ENCODE measurements around the gene AATK. TPM values are rescaled to one million over a fixed set of nuclear protein-coding genes. Genes with fewer than 3 reads are reported as not detected.
"Not testable (repeated sequence)": the region's sequence is repeated elsewhere in the genome, so short reads cannot be mapped to it uniquely, and the experiment has no call there.

Gene AATK
- total RNA-seq, 1 donor from 2014 or later: 440 TPM

DNA sequence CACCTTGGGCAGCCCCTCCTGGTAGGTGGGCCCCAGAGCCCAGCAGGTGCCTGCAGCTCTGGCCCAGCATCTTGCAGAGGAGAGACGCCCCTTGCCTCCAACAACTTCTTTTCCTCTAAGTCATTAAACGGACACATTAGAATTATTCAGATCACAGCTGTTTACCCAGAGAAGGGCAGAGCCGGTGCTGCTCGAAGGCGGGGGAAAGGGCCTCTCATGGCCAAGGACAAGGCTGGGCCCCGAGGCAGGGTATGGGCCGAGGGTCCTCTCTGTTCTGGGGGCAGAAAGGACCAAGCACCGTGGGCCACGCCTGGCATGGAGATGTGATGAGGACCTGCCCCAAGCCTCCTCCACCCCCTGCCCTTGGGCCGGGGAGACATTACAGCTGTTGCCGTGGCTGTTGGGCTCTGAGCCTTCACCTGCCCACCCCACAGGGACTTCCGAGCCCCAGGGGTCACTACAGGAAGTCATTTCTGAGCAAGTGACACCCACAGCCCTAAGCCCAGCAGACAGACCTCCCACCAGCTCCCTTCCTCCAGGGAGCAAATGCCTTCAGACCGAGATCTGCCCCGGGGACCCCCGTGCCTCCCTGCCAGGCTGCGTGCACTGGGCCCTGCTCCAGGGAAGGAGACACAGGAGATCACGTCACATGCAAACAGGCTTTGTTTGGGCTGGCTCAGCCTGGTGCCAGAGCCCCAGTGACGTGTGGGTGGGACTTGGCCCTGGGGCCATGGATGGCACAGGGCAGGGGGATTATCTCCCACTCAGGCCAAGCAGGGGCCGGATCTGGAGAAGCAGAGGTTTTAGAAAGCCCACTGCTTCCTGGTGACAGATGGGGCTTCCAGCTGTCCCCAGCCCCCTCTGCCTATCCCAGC lies 1.4 kb downstream of the AATK start:
- intact Hi-C loops (cut with DNase I): no loop called here
- DNase-seq (ENCODE audit: low spot score) (no peak), ATAC-seq (peak; percentile 65)

DNA sequence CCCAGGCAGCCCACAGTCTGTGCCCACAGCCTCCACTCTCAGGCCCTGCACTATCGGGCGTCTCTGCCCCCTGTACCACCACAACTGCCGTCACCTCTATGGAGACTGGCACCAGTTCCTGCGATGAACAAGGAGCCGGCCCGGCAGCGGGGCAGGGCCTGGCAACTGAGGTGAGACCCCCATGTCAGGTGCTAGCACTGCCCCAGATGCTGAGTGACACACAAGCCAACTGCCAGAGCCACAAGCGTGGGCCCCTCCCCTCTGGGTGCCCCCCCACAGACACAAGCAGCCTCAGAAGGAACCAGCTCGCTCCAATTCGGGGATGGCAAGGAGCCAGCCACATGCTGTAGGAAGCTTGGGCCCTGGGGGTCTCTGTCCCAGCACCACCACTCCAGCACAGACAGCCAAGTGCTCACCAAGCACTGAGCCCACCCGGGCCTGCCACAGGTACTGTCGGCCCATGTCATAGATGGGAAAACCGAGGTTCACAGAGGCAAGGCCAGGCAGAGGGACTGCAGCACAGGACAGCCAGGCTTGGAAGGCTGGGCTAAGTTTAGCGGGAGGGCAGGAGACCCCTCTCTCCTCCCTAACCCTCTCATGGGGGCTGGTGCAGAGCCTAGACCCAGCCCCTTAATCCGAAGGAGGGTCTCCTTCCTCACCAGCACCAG lies 2.2 kb downstream of the AATK start:
- no peak for DNase-seq (ENCODE audit: low spot score)
- intact Hi-C loops (cut with DNase I): no loop called here
- ATAC-seq: no peak

- DNase-seq (ENCODE audit: low spot score) (no peak), ATAC-seq (no peak)
- intact Hi-C loops (cut with DNase I): no loop called here
These were observed 2.8 kb downstream of the AATK start for GRCh38 chr17:81163051-81163695.

DNA sequence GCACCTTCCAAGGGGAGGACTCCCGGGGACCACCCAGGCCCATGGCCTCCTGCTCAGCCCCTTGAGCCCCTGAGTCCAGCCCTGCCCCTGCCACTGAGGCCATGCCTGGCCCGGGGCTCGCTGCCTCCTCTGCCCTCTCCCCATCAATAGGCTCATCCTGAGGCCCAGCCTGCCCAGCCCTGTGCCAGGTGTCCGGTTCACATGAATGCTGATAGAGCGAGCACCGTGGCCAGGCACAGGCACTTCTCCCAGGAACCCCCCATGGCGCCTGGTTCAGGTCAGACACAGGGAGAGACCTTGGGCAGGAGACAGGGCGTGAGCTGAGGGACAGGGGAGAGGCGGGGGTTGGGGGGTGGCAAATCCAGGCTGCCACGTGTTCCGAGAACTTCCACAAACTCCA lies 3.5 kb downstream of the AATK start:
- ATAC-seq: no peak
- no peak for DNase-seq (ENCODE audit: low spot score)

DNA sequence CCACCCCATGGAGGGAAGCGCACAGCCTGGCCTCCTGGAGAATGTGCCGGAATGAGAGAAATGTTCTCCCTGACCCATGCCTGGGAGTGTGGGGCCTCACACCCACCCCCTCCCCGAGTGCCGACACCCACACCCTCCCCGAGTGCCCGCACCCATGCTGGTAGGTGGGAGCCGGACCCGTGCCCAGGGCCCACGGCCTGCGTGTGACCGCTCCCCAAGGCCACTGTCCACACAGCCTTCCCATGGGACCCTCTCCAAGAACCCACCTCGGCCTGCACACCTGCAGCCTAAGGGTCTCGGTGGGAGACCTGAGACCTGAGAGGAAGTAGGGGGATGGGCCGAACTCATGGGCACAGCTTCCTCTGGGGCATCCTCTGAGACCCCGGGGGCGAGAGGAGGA lies 4.0 kb downstream of the AATK start:
- DNase-seq (ENCODE audit: low spot score): no peak
- no peak for ATAC-seq
- intact Hi-C loops (cut with DNase I): no loop called here

More for the DNA sequence above, 3.5 kb downstream of the AATK start:
- intact Hi-C loops (cut with DNase I): no loop called here

GRCh38 chr17:81161536-81161935 lies 4.5 kb downstream of the AATK start:
- intact Hi-C loops (cut with DNase I): no loop called here
- DNase-seq (ENCODE audit: low spot score) (no peak), ATAC-seq (no peak)

DNA sequence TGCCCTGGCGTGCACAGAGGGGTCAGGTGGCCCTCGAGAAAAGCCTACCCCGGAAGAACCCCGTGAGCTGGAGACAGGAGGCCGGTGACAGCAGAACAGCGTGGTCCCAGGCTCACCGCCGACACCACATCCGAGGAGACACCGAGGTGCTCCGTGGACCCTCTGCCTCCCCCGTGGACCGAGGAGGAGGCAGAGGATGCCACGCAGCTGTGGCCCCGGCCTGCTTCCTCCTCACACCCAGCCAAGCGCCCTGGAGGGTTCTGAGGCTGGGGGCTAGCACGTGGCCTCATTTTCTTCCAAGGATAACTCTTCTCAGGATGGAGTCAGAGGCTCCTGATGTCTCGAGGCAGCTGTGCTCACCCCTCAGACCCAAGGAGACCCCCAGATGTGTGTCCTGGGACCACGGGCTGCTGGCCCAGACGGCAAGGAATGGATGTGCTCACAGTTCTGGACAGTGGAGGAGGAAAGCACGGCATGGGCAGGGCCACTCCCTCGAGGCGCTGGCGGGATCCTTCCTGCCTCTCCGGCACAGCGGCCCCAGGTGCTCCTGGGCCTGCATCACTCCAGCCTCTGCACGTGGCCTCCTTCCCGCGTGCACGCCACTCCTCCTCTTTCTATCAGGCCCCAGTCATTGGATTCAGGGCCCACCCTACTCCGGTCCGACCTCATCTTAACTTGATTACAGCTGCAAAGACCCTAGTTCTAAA lies 5.1 kb downstream of the AATK start:
- ATAC-seq (peak; percentile 61), DNase-seq (ENCODE audit: low spot score) (no peak)
- intact Hi-C loops (cut with DNase I): no loop called here

GRCh38 chr17:81160306-81160705 lies 5.7 kb downstream of the AATK start:
- intact Hi-C loops (cut with DNase I): no loop called here
- ATAC-seq (peak; percentile 21), DNase-seq (ENCODE audit: low spot score) (no peak)

GRCh38 chr17:81159611-81160265 lies 6.3 kb downstream of the AATK start:
- intact Hi-C loops (cut with DNase I): no loop called here
- no peak for ATAC-seq

GRCh38 chr17:81158688-81159590 lies 7.1 kb downstream of the AATK start:
- no peak for ATAC-seq
- no peak for DNase-seq (ENCODE audit: low spot score)
- intact Hi-C loops (cut with DNase I): no loop called here

More at GRCh38 chr17:81159611-81160265, 6.3 kb downstream of the AATK start:
- DNase-seq (ENCODE audit: low spot score): no peak

GRCh38 chr17:81157848-81158687 lies 8.0 kb downstream of the AATK start:
- ATAC-seq (no peak), DNase-seq (ENCODE audit: low spot score) (no peak)
- intact Hi-C loops (cut with DNase I): no loop called here

- ATAC-seq: no peak
- intact Hi-C loops (cut with DNase I): no loop called here
These were observed 8.9 kb downstream of the AATK start for GRCh38 chr17:81156866-81157805.

DNA sequence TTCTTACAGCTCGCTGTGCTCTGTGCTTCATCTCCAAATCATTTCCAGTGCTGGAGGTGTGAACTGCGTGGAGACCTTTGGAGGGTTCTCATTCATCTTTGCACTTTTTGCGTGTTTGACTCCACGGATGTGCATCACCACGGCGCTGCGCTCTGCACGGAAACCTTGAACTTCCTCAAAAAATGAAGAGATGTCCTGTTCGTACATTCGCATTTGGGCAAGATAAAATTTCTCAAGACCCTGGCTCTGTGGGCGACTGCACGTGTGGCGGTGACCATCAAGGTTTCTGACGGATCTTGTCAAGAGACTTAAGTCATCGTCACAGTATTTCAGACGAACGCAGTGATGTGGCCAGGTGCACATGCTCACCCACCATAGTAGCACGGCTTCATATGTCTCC lies 11.1 kb downstream of the AATK start:
- intact Hi-C loops (cut with DNase I): no loop called here
- ATAC-seq: no peak
- no peak for DNase-seq (ENCODE audit: low spot score)

More at GRCh38 chr17:81156866-81157805, 8.9 kb downstream of the AATK start:
- no peak for DNase-seq (ENCODE audit: low spot score)

DNA sequence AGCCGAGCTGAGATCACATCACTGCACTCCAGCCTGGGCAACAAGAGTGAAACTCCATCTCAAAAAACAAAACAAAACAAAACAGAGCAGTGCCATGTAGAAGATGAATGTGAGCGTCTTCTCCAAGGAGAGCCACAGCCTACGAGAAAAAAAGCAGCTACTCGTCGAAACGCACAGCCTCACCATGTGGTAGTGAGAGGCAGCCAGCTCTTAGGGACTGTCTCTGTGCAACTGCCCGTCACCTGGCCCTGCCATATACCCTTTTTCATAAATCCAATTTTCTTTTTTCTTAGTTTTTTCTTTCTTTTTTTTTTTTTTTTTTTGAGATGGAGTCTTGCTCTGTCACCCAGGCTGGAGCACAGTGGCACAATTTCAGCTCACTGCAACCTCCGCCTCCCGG lies 12.0 kb downstream of the AATK start:
- intact Hi-C loops (cut with DNase I); ATAC-seq; DNase-seq (ENCODE audit: low spot score): not testable (repeated sequence)

GRCh38 chr17:81153340-81153803 lies 12.6 kb downstream of the AATK start:
- intact Hi-C loops (cut with DNase I): no loop called here
- ATAC-seq (peak; percentile 91), DNase-seq (ENCODE audit: low spot score) (no peak)

Measured in sciatic nerve (tissue), 2 donors.